IMR-90 (cell line): Measurements from ENCODE around the gene SCAMP1. TPM values are rescaled to one million over a fixed set of nuclear protein-coding genes. Genes with fewer than 3 reads are reported as not detected.

ENCODE experiments used
- ATAC-seq: fragments of 200-7000 bp; cut with Tn5 transposase; 2 replicates; pipeline ENCODE4 v1.9.1; 2020; ENCODE audit warnings: low read depth, mild to moderate bottlenecking, moderate library complexity
- BruUV-seq: library from RNA; stranded (reverse); fragments of 400-500 nt; replicated peaks from 2 replicates; lab custom pipeline; 2021; lab: Mats Ljungman, UMichigan
- CTCF ChIA-PET: fragments of 300-600 bp; formaldehyde crosslinking; extraction: SDS; loops from one replicate; lab custom pipeline; 2021; ENCODE audit warnings: antibody characterized with exemption; lab: Yijun Ruan, JAX
- POLR2A ChIA-PET: fragments of 300-600 bp; sonication (Branson Sonifier 250); formaldehyde crosslinking; loops from one replicate; lab custom pipeline; 2022; ENCODE audit warnings: antibody characterized with exemption; ENCODE audit not compliant: unreplicated experiment; lab: Charles Lee
- DNase-seq: peaks from one replicate; pipeline ENCODE4 v3.0.0; 2013
- H2AFZ ChIP-seq: replicated peaks from 2 replicates; pipeline ENCODE3; 2013; ENCODE audit warnings: low read length, mild to moderate bottlenecking; ENCODE audit not compliant: poor library complexity
- H2AK5ac ChIP-seq: 2 replicates; pipeline ENCODE4 v1.6.1; 2013; ENCODE audit warnings: low read depth, low read length, inconsistent platforms
- H2AK9ac ChIP-seq: replicated peaks from 2 replicates; pipeline ENCODE3; 2013; ENCODE audit warnings: mild to moderate bottlenecking, low read depth, low read length, moderate library complexity; ENCODE audit not compliant: poor library complexity
- H2BK120ac ChIP-seq: 2 replicates; pipeline ENCODE4 v1.6.1; 2013; ENCODE audit warnings: low read depth, low read length, inconsistent platforms
- H2BK15ac ChIP-seq: 3 replicates; pipeline ENCODE4 v1.6.1; 2013; ENCODE audit warnings: low read depth, low read length, inconsistent platforms
- H2BK20ac ChIP-seq: 2 replicates; pipeline ENCODE4 v1.6.1; 2013; ENCODE audit warnings: low read depth, mild to moderate bottlenecking, inconsistent platforms, low read length, moderate library complexity
- H2BK5ac ChIP-seq: 2 replicates; pipeline ENCODE4 v1.6.1; 2013; ENCODE audit warnings: mild to moderate bottlenecking, low read depth, low read length, inconsistent platforms; ENCODE audit not compliant: poor library complexity, severe bottlenecking
- H3K14ac ChIP-seq: replicated peaks from 2 replicates; pipeline ENCODE4 v1.6.1; 2013; ENCODE audit warnings: low read depth, low read length, inconsistent platforms
- H3K18ac ChIP-seq: 2 replicates; pipeline ENCODE4 v1.6.1; 2013; ENCODE audit warnings: low read depth, low read length, control low read depth
- H3K23ac ChIP-seq: 2 replicates; pipeline ENCODE4 v1.6.1; 2013; ENCODE audit warnings: low read depth, low read length, inconsistent platforms
- H3K27ac ChIP-seq: 2 replicates; pipeline ENCODE4 v1.5.1; 2013; ENCODE audit warnings: mild to moderate bottlenecking, control low read depth, low read length; ENCODE audit not compliant: insufficient read depth
- H3K27me3 ChIP-seq: 2 replicates; pipeline ENCODE4 v1.6.1; 2013; ENCODE audit warnings: low read length; ENCODE audit not compliant: control insufficient read depth, insufficient read depth
- H3K36me3 ChIP-seq: 2 replicates; pipeline ENCODE4 v1.6.1; 2013; ENCODE audit warnings: low read length, mixed read lengths; ENCODE audit not compliant: control insufficient read depth, insufficient read depth
- H3K4ac ChIP-seq: 2 replicates; pipeline ENCODE4 v1.6.1; 2013; ENCODE audit warnings: low read depth, low read length, inconsistent platforms
- H3K4me1 ChIP-seq: 2 replicates; pipeline ENCODE4 v1.6.1; 2013; ENCODE audit warnings: low read length, mixed read lengths; ENCODE audit not compliant: control insufficient read depth, insufficient read depth
- H3K4me2 ChIP-seq: 2 replicates; pipeline ENCODE4 v1.6.1; 2013; ENCODE audit warnings: low read depth, mild to moderate bottlenecking, control low read depth, low read length, moderate library complexity
- H3K4me3 ChIP-seq: 2 replicates; pipeline ENCODE4 v1.5.1; 2013; ENCODE audit warnings: low read depth, mild to moderate bottlenecking, control low read depth, low read length, moderate library complexity; ENCODE audit not compliant: insufficient read depth
- H3K56ac ChIP-seq: 2 replicates; pipeline ENCODE4 v1.6.1; 2013; ENCODE audit warnings: low read length, inconsistent platforms; ENCODE audit not compliant: insufficient read depth; ENCODE audit errors: extremely low read depth
- H3K79me1 ChIP-seq, 2 experiments: 2 replicates each; pipeline ENCODE4 v1.6.1; 2013; ENCODE audit warnings: low read length in 2 of 2, inconsistent platforms in 1 of 2, low read depth in 1 of 2
- H3K9ac ChIP-seq: 2 replicates; pipeline ENCODE4 v1.6.1; 2013; ENCODE audit warnings: low read depth, low read length, control low read depth
- H3K9me1 ChIP-seq: 2 replicates; pipeline ENCODE4 v1.6.1; 2013; ENCODE audit warnings: low read length, inconsistent platforms; ENCODE audit not compliant: insufficient read depth
- H3K9me3 ChIP-seq: 2 replicates; pipeline ENCODE4 v1.6.1; 2013; ENCODE audit warnings: low read length; ENCODE audit not compliant: control insufficient read depth, insufficient read depth
- H4K20me1 ChIP-seq: 2 replicates; pipeline ENCODE4 v1.6.1; 2013; ENCODE audit warnings: low read length, inconsistent platforms; ENCODE audit not compliant: insufficient read depth
- H4K5ac ChIP-seq: 2 replicates; pipeline ENCODE4 v1.6.1; 2013; ENCODE audit warnings: mild to moderate bottlenecking, low read depth, low read length, control low read depth
- H4K8ac ChIP-seq, 2 experiments: 2 replicates each; pipeline ENCODE4 v1.6.1; 2013; ENCODE audit warnings: low read depth in 2 of 2, low read length in 2 of 2, control low read depth in 1 of 2, inconsistent platforms in 1 of 2
- H4K91ac ChIP-seq: 2 replicates; pipeline ENCODE4 v1.6.1; 2013; ENCODE audit warnings: low read depth, low read length, inconsistent platforms; ENCODE audit not compliant: insufficient read depth
- BHLHE40 ChIP-seq: fragments of 150-350 bp; IDR thresholded peaks from 2 replicates; pipeline ENCODE4 v1.6.1; 2016; ENCODE audit warnings: mild to moderate bottlenecking, low read depth, low read length
- CEBPB ChIP-seq: IDR thresholded peaks from 2 replicates; pipeline ENCODE4 v1.6.1; 2012; ENCODE audit warnings: low read depth, low read length, improper control_type of control experiment
- CHD1 ChIP-seq: IDR thresholded peaks from 2 replicates; pipeline ENCODE4 v1.6.1; 2012; ENCODE audit warnings: low read depth, low read length, improper control_type of control experiment
- ELK1 ChIP-seq: fragments of 150-350 bp; IDR thresholded peaks from 2 replicates; pipeline ENCODE4 v1.6.1; 2016; ENCODE audit warnings: low read depth, mild to moderate bottlenecking, low read length, moderate library complexity, borderline replicate concordance
- FOS ChIP-seq: fragments of 150-350 bp; IDR thresholded peaks from 2 replicates; pipeline ENCODE4 v1.6.1; 2016; ENCODE audit warnings: low read depth, low read length
- MAFK ChIP-seq: IDR thresholded peaks from 2 replicates; pipeline ENCODE4 v1.6.1; 2012; ENCODE audit warnings: low read depth, low read length, improper control_type of control experiment
- MXI1 ChIP-seq: IDR thresholded peaks from 2 replicates; pipeline ENCODE4 v1.6.1; 2012; ENCODE audit warnings: low read depth, mild to moderate bottlenecking, low read length, moderate library complexity, borderline replicate concordance
- NFE2L2 ChIP-seq: fragments of 150-350 bp; IDR thresholded peaks from 2 replicates; pipeline ENCODE4 v1.6.1; 2016; ENCODE audit warnings: low read depth, mild to moderate bottlenecking, low read length
- POLR2A ChIP-seq: IDR thresholded peaks from 2 replicates; pipeline ENCODE4 v1.6.1; 2012; ENCODE audit warnings: mild to moderate bottlenecking, low read depth, low read length
- RFX5 ChIP-seq: IDR thresholded peaks from 2 replicates; pipeline ENCODE4 v1.8.0; 2012; ENCODE audit warnings: low read depth, mild to moderate bottlenecking, low read length, moderate library complexity
- SMC3 ChIP-seq: fragments of 150-350 bp; IDR thresholded peaks from 2 replicates; pipeline ENCODE4 v1.6.1; 2016; ENCODE audit warnings: low read depth, mild to moderate bottlenecking, antibody characterized with exemption, low read length, moderate library complexity
- USF2 ChIP-seq: fragments of 150-350 bp; IDR thresholded peaks from 2 replicates; pipeline ENCODE4 v1.6.1; 2017; ENCODE audit warnings: mild to moderate bottlenecking, antibody characterized with exemption, low read length, low read depth
- WGBS, 2 experiments: methylation state at CpG; one replicate each; pipeline versions ENCODE4 v1.1.5 to v1.1.7; 2013; ENCODE audit warnings: missing lambda C conversion rate in 2 of 2; ENCODE audit not compliant: insufficient read length in 1 of 2; ENCODE audit errors: extremely low coverage in 2 of 2; 5-methylcytosine and 5-hydroxymethylcytosine counted together
- dilution Hi-C: fragments of 300-500 bp; cut with HindIII; formaldehyde crosslinking; loops from one replicate; pipeline ENCODE4 v1.14.3; 2018; ENCODE audit warnings: low sequenced_read_pairs; ENCODE audit not compliant: unreplicated experiment
- in situ Hi-C: fragments of 300-500 bp; cut with MboI; formaldehyde crosslinking; loops from 3 replicates; pipeline ENCODE4 v1.14.3; 2019; ENCODE audit warnings: low sequenced_read_pairs, inconsistent platforms, mixed read lengths
- intact Hi-C: fragments of 100-400 bp; cut with micrococcal nuclease; formaldehyde crosslinking; loops from 2 replicates; pipeline ENCODE4 v1.10.0; 2022
- polyA plus RNA-seq, 3 experiments: library from polyadenylated mRNA; depleted of rRNA; stranded (reverse); fragments of >200 nt; gene quantifications; 2 replicates each; pipeline ENCODE4 v1.2.3, GENCODE V29; 2012; ENCODE audit warnings: low replicate concordance in 1 of 3
- total RNA-seq: library from RNA; depleted of rRNA; stranded (reverse); fragments of >200 nt; gene quantifications from 2 replicates; pipeline ENCODE4 v1.2.3, GENCODE V29; 2012

Gene SCAMP1
- total and polyA plus RNA-seq, 2 of the 4 experiments (the other 2 are of a cell fraction) = 13.5 to 114 TPM

DNA sequence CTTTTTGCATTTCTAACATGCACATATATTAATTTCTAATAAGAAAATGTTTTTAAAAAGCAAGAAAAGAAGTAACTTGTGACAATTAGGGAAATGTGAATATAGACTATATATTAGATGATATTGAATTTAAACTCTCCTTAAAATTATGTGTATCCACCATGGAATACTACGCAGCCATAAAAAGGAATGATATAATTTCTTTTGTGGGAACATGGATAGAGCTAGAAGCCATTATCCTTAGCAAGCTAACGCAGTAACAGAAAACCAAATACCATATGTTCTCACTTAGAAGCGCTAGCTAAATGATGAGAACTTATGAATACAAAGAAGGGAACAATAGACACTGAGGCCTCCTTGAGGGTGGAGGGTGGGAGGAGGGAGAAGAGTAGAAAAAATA is 42.1 kb upstream of the SCAMP1 start:
- Histone ChIP-seq H3K4me3 (no peak overlapping the region), H3K9me3 (peaks cover 5% of the 10 kb centered on the region; the same call in 1 of the 2 replicates), H4K8ac (no peak overlapping the region), H3K9ac (no peak overlapping the region), H3K27ac (no peak overlapping the region), H2BK120ac (no peak overlapping the region), H3K79me1 (no peaks in the 10 kb centered on the region), H3K4ac (no peak overlapping the region), H4K5ac (no peak overlapping the region), H2BK5ac (no peak overlapping the region), H2AK5ac (no peak overlapping the region), H2BK15ac (no peak overlapping the region), H4K91ac (no peak overlapping the region), H2AFZ (no peak overlapping the region), H3K36me3 (no peaks in the 10 kb centered on the region), H3K27me3 (no peaks in the 10 kb centered on the region), H4K20me1 (no peaks in the 10 kb centered on the region), H3K9me1 (no peaks in the 10 kb centered on the region), H3K56ac (no peak overlapping the region), H3K23ac (no peak overlapping the region), H3K4me1 (no peaks in the 10 kb centered on the region), H3K4me2 (no peak overlapping the region), H3K14ac (no peak overlapping the region), H2BK20ac (no peak overlapping the region), H3K18ac (no peak overlapping the region), H2AK9ac (no peak overlapping the region)
- TF ChIP-seq RFX5 = no peak
- TF ChIP-seq MXI1 = no peak
- no peak for TF ChIP-seq FOS
- no peak for TF ChIP-seq MAFK
- no peak for TF ChIP-seq ELK1
- no peak for TF ChIP-seq CEBPB
- TF ChIP-seq BHLHE40 = no peak
- no peak for TF ChIP-seq NFE2L2
- no peak for TF ChIP-seq SMC3
- no peak for TF ChIP-seq CHD1
- TF ChIP-seq USF2 = no peak
- TF ChIP-seq POLR2A = no peak
- intact Hi-C loops = no loop called here
- no TSS peak for BruUV-seq
- DNase-seq (no peak), ATAC-seq (no peak)
- in situ Hi-C loops = loop anchor here (25.0 kb wide), 1 partner anchor 644 kb away; no protein-coding TSS in a partner anchor
- CTCF ChIA-PET = no interaction called here
- POLR2A ChIA-PET = no interaction called here
- WGBS, 2 experiments = no CpG with 5 or more reads among the region's 3 CpGs
- dilution Hi-C loops = no loop called here
